HG02623 (cell line): ENCODE data around the gene DDX28.

Source experiments
- ATAC-seq: cut with Tn5 transposase; IDR thresholded peaks from one replicate; pipeline ENCODE4 v1.9.1; 2021; ENCODE audit warnings: moderate library complexity; ENCODE audit not compliant: unreplicated experiment

The DDX28 gene

GRCh38 chr16:68022728-68023537 lies at the start of gene DDX28, which contains the start of gene DUS2:
Gene DDX28 (minus strand): TSS chr16:68023232. CDS start chr16:68023202, 30 bp downstream.
Gene DUS2 (plus strand): TSS chr16:68023284. CDS start chr16:68038024, 14,740 bp downstream.
- ATAC-seq = peak; percentile 89

- ATAC-seq = no peak
These were observed 49.1 kb upstream of the DDX28 start for GRCh38 chr16:68072038-68072695.

DNA sequence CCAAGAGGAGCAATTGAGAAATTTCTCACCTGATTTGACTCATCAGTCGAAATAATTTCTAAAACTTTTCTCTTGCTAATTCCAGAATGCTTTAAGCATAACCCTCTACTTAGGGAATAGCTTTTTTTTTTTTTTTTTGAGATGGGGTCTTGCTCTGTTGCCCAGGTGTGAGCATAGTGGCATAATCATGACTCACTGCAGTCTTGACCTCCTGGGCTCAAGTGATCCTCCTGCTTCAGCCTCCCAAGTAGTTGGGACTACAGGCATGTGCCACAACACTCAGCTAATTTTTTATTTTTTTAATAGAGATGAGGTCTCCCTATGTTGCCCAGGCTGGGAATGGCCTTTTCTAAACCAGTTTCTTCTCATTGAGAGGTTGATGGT lies 48.5 kb upstream of the DDX28 start:
- no peak for ATAC-seq

GRCh38 chr16:68070806-68071517 lies 47.9 kb upstream of the DDX28 start:
- ATAC-seq = no peak

GRCh38 chr16:68070249-68070730 lies 47.3 kb upstream of the DDX28 start:
- ATAC-seq = no peak

DNA sequence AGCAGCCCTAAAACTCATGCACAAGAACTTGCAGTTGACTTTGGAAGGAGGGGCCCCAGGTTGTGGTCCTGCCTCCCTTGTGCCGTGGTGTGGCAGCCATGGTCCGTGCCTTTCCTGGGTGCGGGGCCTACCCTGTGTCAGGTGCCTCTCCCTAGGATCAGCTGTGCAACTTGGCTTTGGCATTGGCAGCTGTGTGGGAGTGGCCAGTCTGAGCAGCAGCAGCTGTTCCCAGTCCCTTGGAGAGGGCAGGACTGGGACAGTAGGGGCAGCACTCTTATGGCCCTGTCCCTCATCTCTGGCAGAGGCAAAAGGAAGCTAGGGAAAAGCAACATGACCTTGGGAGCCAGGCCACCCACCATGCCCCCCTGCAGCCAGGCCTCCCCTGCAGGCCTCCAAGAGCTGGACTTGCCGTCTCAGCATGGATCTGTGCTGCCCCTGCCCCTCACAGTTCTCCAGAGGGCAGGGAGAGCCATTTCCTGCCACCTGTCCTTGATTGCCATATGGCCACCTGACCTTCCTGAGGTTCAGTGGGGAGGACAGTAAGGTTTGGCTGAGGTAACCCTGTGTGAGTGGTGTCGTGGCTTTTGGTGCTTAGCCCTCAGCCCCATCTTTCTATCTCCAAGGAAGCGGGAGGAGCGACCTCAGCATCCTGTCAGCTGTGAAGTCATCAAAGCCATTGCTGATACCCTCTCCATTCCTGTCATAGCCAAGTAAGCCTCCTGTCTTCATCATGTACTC lies 46.6 kb upstream of the DDX28 start:
- no peak for ATAC-seq

- ATAC-seq = no peak
These were observed 45.9 kb upstream of the DDX28 start for GRCh38 chr16:68068926-68069325.

GRCh38 chr16:68066763-68067162 lies 43.7 kb upstream of the DDX28 start:
- ATAC-seq = no peak

- no peak for ATAC-seq
These were observed 42.8 kb upstream of the DDX28 start for GRCh38 chr16:68065716-68066305.

- ATAC-seq = no peak
These were observed 41.8 kb upstream of the DDX28 start for GRCh38 chr16:68064791-68065365.

DNA sequence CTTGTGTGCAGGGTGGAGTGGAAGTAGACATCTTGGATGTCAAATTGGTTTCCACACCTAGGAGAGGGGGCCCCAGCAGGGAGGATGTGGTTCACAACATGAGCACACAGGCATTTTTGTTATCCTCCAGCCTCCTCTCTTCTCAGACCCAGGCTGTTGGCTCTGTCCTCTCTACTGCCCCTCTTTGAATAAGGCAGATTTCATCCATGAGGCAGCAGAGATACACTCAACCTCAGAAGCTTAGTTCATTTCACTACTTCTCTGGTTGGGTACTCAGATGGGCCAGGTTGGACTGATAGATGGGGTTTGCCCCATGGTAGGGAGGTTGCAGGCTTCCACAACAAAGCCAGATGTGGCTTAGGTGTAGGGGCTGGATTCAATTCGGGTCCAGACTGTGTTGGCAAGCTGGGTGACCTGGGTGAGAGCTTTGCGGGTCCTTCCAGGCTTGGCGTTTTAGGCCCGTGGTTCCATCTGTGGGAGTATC lies 39.9 kb upstream of the DDX28 start:
- no peak for ATAC-seq

- ATAC-seq = no peak
These were observed 38.4 kb upstream of the DDX28 start for GRCh38 chr16:68061396-68061795.

GRCh38 chr16:68059804-68060203 lies 36.8 kb upstream of the DDX28 start:
- no peak for ATAC-seq

DNA sequence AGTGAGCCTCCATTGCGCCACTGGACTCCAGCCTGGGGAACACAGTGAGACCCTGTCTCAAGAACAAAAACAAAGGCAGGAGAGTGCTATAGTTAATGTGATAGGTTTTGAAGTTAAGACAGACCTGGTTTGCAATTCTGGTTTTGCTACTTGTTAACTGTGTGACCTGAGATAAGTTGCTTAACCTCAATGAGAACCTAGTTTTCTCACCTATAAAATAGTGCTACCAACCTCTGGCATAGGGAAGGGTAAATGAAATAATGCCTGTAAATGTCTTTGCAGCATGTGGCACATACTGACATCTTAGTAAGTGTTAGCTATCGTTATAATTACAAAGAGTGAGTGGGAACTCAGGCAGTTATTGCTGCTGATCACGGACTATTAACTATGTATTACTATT lies 32.4 kb upstream of the DDX28 start:
- ATAC-seq = no peak

DNA sequence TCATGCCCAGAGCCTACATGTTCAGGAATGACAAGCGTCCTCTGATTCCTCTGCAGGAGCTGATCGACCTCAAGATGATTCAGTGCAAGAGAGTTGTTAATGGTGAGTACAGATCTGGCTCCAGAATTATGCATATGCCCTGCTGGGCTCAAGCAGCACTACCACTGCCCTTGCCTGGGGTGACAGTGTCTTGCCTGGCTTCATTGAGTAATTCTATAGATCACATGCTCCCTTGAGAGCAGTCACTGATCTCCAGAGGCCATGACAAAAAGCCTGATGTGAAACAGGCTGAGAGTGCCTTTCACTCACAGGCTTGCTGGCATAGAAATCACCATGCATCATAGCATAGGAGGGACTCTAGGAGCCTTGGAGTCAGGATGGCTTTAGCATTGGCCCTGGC lies 26.4 kb upstream of the DDX28 start:
- no peak for ATAC-seq

DNA sequence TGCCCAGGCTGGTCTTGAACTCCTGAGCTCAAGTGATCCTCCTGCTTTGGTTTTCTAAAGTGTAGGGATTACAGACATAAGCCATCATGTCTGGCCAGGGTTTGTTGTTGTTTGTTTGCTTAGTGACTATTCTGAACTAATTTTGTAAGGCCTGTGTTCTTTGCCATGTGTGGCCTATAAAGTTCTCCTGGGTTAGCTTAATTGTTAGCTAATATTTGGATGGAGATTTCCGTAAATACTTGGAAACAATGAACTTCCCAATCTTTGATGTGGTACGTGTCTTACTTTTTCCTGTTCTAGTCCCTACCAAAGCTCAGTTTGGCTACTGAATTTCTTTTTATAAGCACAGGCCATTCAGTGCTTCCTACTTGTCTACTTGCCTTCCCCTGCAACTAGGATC lies 25.0 kb upstream of the DDX28 start:
- ATAC-seq = no peak

DNA sequence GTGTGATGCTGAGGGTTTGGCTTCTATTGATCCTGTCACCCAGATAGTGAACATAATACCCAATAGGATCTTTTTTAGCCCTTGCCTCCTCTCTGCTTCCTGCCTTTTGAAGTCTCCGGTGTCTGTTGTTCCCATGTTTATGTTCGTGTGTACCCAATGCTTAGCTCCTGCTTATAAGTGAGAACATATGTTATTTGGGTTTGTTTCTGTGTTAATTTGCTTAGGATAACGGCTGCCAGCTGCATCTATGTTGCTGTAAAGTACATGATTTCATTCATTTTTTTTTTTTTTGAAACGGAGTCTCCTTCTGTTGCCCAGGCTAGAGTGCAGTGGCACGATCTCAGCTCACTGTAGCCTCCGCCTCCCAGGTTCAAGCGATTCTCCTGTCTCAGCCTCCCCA lies 23.1 kb upstream of the DDX28 start:
- no peak for ATAC-seq

DNA sequence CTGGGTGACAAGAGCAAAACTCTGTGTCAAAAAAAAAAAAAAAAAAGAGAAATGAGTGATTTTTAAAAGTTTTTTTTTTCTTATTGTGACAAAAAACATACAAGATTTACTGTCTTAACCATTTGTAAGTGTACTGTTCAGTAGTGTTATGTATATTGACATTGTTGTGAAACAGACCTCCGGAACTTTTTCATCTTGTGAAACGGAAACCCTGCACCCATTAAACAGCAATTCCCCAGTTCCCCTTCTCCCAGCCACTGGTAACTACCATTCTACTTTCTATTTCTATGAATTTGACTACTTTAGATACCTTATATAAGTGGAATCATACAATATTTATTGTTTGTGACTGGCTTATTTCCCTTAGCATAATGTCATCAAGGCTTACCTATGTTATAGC lies 18.8 kb upstream of the DDX28 start:
- no peak for ATAC-seq

- ATAC-seq = peak; percentile 50
These were observed 17.7 kb upstream of the DDX28 start for GRCh38 chr16:68040506-68041288.
